ENCODE data around the gene BABAM2. TPM values are rescaled to one million over a fixed set of nuclear protein-coding genes. Genes with fewer than 3 reads are reported as not detected.

The BABAM2 gene
- total RNA-seq, 4 donors from 2014 or later, result 23.7 to 41.1 (median 27.9) TPM

DNA sequence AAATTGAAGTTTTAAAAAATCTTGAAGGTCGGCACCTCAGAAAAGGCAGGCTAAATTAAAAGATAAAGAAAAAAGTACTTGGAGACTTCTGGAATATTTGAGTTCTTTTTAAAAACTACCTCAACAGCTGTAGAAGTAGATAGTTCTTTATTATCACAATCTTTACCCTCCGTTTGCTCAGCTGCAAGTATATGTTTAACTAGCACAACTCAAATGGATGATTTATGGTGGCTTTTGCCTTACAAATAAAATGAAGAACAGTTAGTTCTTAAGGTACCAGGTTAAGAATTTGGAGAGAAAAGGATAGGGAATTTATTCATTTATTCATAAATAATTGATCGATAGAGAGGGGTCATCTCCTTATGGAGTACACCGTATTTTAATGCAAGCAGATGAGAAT lies 264.6 kb downstream of the BABAM2 start:
- peaks cover 9% of the 10 kb centered on the region for H3K4me1 ChIP-seq
- no peaks in the 10 kb centered on the region for H3K27me3 ChIP-seq
- H3K36me3 ChIP-seq, result no peaks in the 10 kb centered on the region
- no peak overlapping the region for H3K27ac ChIP-seq
- no peak overlapping the region for H3K4me3 ChIP-seq
- 97% methylated on average over 4 of the region's 4 CpGs for WGBS
- TF ChIP-seq EP300 (IDR thresholded peaks at IDR 0.05) (no peak), POLR2A (IDR thresholded peaks at IDR 0.05) (no peak), POLR2AphosphoS5 (IDR thresholded peaks at IDR 0.05) (no peak)
- TF ChIP-seq, protein P1, sequence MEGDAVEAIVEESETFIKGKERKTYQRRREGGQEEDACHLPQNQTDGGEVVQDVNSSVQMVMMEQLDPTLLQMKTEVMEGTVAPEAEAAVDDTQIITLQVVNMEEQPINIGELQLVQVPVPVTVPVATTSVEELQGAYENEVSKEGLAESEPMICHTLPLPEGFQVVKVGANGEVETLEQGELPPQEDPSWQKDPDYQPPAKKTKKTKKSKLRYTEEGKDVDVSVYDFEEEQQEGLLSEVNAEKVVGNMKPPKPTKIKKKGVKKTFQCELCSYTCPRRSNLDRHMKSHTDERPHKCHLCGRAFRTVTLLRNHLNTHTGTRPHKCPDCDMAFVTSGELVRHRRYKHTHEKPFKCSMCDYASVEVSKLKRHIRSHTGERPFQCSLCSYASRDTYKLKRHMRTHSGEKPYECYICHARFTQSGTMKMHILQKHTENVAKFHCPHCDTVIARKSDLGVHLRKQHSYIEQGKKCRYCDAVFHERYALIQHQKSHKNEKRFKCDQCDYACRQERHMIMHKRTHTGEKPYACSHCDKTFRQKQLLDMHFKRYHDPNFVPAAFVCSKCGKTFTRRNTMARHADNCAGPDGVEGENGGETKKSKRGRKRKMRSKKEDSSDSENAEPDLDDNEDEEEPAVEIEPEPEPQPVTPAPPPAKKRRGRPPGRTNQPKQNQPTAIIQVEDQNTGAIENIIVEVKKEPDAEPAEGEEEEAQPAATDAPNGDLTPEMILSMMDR (IDR thresholded peaks at IDR 0.05), result no peak
- no peaks in the 10 kb centered on the region for H3K9me3 ChIP-seq
- DNase-seq (ENCODE audit: low spot score in 2 of 2), result no peak

DNA sequence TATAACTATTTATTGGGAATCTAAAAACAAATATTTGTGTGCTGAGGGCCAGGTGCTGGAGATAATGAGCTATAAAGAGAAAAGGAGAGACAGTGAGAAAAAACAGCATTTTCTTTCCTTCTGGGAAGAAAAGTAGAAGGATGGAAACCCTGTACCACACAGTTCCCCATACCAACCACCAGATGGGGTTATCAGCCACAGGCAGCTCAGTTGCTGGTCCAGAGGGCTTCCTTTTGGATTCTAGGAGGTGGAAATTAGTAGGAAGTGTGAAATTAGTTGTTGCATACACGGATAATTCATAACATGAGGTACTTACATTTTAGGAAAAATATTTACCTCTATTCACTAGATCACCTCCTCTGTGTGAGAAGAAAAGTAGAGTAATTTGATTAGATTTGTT lies 265.1 kb downstream of the BABAM2 start:
- H3K9me3 ChIP-seq, result no peaks in the 10 kb centered on the region
- no peak overlapping the region for H3K4me3 ChIP-seq
- no peak overlapping the region for H3K27ac ChIP-seq
- peaks cover 4% of the 10 kb centered on the region for H3K4me1 ChIP-seq
- no peaks in the 10 kb centered on the region for H3K27me3 ChIP-seq
- 78% methylated on average over 1 of the region's 1 CpG for WGBS
- no peak for TF ChIP-seq POLR2A (IDR thresholded peaks at IDR 0.05)
- TF ChIP-seq POLR2AphosphoS5 (IDR thresholded peaks at IDR 0.05), result no peak
- TF ChIP-seq, protein P1 (IDR thresholded peaks at IDR 0.05), result peak; percentile 7 to 32
- TF ChIP-seq EP300 (IDR thresholded peaks at IDR 0.05), result no peak
- no peaks in the 10 kb centered on the region for H3K36me3 ChIP-seq
- no peak for DNase-seq (ENCODE audit: low spot score in 2 of 2)

DNA sequence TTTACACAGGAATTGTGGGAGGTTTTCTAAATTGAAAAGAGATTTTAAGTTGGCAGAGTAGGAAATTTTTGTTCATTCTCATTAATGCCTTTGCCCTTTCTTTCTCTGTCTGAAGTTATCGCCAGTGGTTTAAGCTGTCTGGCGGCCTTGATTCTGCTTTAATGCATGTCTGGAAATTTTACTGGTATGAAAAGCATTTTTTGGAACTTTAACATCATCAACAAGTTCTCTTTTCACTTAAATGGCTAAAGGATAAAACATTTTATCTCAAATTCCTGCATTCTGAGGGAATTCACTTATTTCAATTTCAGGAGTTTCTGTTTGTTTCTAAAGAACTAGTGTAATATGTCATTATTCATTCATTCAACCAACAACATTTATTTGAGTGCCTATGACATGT lies 268.3 kb downstream of the BABAM2 start:
- Histone ChIP-seq H3K27me3 (no peaks in the 10 kb centered on the region), H3K9me3 (no peaks in the 10 kb centered on the region), H3K36me3 (no peaks in the 10 kb centered on the region), H3K4me1 (peaks cover 27% of the 10 kb centered on the region), H3K4me3 (no peak overlapping the region), H3K27ac (no peak overlapping the region)
- TF ChIP-seq, protein P1 (IDR thresholded peaks at IDR 0.05), result no peak
- TF ChIP-seq POLR2A (IDR thresholded peaks at IDR 0.05) (no peak), POLR2AphosphoS5 (IDR thresholded peaks at IDR 0.05) (no peak), EP300 (IDR thresholded peaks at IDR 0.05) (no peak)
- DNase-seq (ENCODE audit: low spot score in 2 of 2), result no peak
- WGBS, result 88% methylated on average over 2 of the region's 2 CpGs

DNA sequence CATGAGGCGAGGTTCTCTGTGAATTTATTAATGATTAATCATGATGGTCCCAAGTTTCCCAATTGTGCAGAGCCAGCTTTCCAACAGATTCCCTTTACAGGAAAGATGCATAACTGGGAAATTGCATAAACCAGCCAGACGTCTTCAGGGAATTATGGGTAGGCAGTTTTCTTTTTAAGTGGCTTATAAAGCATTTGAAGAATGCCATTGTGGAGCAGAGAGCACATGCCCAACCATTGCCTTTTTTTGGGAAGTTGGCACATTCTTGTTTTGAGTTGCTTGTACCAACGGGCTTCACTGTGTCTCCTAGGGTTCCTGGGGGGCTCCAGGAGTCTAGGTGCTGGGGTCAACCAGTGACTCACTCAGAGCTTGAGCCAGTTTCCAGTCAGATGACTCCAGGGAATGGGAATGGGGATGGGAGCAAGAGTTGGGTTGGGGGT lies 270.5 kb downstream of the BABAM2 start:
- peaks cover 42% of the 10 kb centered on the region for H3K4me1 ChIP-seq
- H3K27ac ChIP-seq, result peak overlapping the region; percentile 7
- no peaks in the 10 kb centered on the region for H3K9me3 ChIP-seq
- H3K4me3 ChIP-seq, result no peak overlapping the region
- no peaks in the 10 kb centered on the region for H3K36me3 ChIP-seq
- WGBS, result 41% methylated on average over 3 of the region's 3 CpGs
- no peak for DNase-seq (ENCODE audit: low spot score in 2 of 2)
- TF ChIP-seq EP300 (IDR thresholded peaks at IDR 0.05) (no peak), POLR2AphosphoS5 (IDR thresholded peaks at IDR 0.05) (no peak), POLR2A (IDR thresholded peaks at IDR 0.05) (no peak)
- TF ChIP-seq, protein P1 (IDR thresholded peaks at IDR 0.05), result no peak
- H3K27me3 ChIP-seq, result no peaks in the 10 kb centered on the region

DNA sequence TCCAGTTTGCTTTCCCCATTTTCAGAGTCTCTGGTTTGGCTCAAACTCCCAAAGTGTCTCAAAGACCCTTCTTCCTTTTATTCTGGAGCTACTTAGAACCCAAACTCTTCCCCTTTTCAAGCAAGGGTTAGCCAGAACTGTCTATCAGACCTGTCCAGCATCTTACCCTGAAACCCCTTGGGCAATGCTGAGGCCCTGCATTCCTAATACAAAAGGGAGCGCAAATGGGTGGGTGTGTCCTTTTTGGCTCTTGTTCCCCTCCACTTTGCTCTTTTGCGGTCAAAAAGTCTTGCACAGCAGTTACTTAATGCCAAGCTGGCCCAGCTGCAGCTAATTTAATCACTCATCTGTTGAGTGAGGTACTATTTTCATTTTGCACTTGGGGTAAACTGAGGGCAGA lies 270.9 kb downstream of the BABAM2 start:
- 18% methylated on average over 2 of the region's 2 CpGs for WGBS
- Histone ChIP-seq H3K4me3 (no peak overlapping the region), H3K27ac (peak overlapping the region; percentile 7), H3K36me3 (no peaks in the 10 kb centered on the region), H3K9me3 (no peaks in the 10 kb centered on the region), H3K4me1 (peaks cover 42% of the 10 kb centered on the region), H3K27me3 (no peaks in the 10 kb centered on the region)
- TF ChIP-seq, protein P1 (IDR thresholded peaks at IDR 0.05), result no peak
- TF ChIP-seq POLR2AphosphoS5 (IDR thresholded peaks at IDR 0.05) (no peak), EP300 (IDR thresholded peaks at IDR 0.05) (no peak), POLR2A (IDR thresholded peaks at IDR 0.05) (no peak)
- no peak for DNase-seq (ENCODE audit: low spot score in 2 of 2)
